Effector CD8-positive, alpha-beta T cell (primary cell): ENCODE results near the gene METAP1D.
"Not testable (repeated sequence)": the region's sequence is repeated elsewhere in the genome, so short reads cannot be mapped to it uniquely, and the experiment has no call there.

Experiments used
- DNase-seq: peaks from one replicate; lab custom pipeline; 2025; lab: John Stamatoyannopoulos, UW

METAP1D gene

GRCh38 chr2:172102391-172103359, 102.9 kb downstream of the METAP1D start, which contains the start of gene DLX2:
Gene DLX2 (minus strand): TSS chr2:172102900. CDS start chr2:172102538, 362 bp downstream.
- DNase-seq: peak; percentile 24

DNA sequence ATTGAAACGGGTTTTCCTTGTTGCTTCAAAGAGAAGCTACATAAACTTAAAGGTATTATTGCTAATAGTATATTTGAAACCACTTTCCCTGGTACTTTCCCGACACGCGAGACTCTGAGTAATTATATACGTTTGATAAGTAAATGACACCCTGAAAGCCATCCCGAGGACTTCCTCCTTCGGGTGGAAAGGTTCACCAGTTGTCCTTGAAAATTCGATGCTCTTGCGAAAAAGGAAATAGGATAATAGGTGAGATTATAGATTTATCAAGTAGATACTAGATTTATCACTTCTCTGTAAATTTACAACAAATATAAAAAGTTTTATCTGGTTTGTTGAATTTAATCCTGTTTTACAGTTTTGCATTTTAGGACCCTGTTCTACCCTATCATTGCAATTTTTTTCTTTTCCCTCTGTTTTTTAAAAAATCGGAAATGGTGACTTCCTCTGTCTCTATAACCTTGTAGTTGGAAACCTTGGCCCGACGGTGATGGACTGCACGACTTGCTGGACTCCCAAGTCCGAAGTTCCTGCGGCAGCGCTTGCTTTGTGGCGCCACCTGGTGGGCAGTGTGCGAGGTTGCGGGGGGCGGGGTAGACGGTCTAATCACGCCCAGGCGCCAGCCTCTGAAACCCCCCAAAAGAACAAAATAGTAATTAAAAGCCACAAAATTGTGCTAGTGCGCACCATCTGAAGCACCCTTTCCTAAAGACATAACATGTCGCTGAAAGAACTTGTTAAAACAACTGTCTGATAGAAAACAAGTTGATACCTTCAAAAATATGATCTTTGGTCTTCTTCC, 103.9 kb downstream of the METAP1D start:
- peak; percentile 59 for DNase-seq

DNA sequence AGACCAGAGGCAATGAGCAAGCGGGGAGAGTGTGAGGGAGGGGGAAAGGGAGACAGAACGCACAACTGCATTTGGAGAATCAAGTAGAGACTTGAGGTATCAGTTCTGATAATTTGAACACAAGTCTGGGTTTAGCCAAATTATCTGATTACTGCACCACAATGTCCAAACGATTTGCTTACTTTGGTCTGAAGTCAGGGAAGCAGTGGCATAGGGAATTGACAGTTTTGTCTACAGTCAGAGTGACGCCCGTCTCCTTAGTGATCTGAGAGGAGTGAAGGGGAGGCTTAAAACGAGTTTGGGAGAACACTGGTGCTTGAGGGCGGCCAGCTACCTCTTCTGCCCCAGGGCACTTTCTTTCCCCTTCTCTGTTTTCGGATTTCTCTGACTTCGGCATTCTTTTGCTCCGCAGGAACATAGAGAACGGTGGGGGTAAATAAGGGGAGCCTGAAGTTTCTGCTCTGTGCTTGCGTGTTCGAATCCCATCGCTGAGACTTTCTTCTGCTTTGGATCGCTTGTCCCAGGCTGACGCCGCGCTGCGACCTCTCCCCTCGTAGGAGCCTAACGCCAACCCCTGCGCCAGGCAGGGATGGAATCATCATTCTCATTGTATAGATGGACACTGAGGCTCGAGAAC, 105.8 kb downstream of the METAP1D start:
- DNase-seq: no peak

DNA sequence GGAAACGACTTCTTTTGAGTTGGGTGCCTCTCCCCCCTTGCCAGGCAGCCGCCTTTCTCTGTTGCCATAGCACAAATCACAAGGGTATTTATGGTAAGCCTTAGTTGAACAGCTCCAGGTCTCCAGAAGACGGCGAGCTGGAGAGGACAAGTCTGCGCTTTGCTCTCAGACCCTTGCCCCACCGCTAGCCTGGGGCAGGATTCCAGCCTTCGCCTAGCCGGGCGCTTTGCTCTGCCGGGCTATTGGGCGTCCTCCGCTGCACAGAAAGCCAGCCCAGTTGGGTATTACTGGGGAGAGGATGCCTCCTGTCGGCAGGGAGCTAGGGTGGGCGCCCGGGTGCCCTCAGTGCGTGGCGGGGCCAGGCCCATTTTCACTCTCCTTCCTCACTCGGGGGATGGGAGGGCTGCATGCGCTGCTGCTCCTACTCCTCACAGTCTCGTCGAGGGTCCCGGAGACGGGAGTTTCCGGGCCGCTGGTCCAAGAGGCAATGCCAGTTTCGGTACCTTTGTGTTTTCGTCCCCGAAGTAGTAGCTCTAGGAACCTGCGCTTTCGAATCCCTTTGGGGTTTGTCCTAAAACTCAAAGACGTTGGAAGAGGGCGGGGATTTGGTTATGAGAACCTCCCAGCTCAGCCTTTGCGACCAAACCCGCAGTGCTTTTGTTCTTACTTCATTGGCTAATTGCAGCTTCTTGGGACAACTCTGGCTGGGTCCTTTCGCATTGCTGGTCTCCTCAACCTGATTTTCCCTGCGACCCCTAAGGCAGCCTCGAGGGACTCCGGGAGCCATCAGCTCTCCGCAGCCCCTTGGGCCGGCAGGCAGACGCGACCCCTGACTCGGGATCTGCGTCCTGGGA, 106.6 kb downstream of the METAP1D start:
- DNase-seq: no peak

- DNase-seq: no peak
Observed at GRCh38 chr2:172107690-172108586, 108.2 kb downstream of the METAP1D start.

DNA sequence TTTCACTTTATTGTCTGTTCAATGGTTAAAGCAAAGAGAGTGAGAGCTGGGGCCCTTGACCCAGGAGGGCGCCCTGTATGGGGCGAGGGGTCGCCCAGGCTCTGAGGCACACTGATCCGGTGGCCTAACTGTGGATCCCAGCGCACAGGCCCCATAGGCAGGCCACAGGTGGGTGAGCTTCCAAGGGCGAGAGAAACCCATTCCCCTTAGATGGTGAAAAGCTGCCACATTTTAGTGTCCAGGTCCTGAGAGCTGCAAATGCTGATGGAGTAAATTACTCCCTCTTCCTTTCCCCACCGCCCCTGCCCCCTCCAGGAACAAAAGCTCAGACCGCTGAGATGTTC, 108.8 kb downstream of the METAP1D start:
- DNase-seq: no peak

DNA sequence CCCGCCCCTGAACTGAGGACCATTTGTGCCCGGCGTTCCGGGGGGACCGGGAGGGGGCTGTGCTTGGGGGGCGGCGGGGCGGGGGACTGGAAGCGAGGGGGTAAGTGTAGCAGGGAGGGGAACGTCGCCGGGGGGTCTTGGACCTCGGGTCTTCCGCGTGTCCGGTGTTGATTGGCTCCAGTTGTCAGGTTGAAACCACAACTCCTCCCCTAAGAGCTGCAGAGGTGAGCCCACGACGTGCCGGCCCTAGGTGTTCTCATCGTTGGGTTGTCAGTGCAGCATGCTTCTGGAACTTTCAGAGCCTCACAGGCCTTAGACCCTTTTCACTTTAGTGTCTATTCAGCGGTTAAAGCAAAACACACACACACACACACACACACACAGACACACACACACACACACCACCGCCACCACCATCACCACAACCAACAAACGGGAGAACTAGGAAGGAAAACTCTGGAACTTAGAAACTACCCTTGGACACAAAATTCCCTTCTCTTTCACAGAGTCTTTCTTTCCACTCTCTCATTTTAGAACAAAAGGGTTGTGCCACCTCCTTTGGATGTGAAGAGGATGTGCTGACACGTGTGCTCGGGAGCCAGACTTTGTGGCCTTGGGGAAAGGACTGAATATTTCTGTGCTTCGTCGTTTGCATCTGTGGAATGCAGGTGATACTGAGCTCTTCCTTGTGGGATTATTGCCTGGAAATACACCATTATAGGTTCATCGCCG, 109.7 kb downstream of the METAP1D start:
- DNase-seq: no peak

GRCh38 chr2:172109988-172110811, 110.4 kb downstream of the METAP1D start:
- DNase-seq: no peak

DNA sequence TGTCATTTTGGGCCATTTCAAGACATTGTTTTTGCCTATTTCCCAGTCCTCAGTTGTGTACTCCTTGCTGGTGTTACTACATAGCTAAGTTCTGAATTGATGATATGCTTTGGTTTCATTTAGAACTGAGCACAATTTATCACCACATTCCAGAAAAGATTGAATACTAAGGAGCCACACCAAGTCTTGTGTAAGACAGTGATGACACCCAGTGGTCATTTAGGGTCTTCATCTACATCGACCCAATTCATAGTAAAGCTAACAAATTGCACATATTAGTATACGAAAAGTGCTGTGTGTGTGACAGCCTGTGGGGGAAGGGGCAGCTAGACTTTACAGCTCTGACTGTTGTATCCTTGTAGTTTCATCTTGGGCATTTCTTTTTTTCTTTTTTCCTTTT, 113.9 kb downstream of the METAP1D start:
- DNase-seq: no peak

- not testable (repeated sequence) for DNase-seq
Observed at GRCh38 chr2:172114176-172114575, 114.4 kb downstream of the METAP1D start.

GRCh38 chr2:172114579-172114978, 114.8 kb downstream of the METAP1D start:
- no peak for DNase-seq

- DNase-seq: no peak
Observed at GRCh38 chr2:172116107-172116506, 116.4 kb downstream of the METAP1D start.

DNA sequence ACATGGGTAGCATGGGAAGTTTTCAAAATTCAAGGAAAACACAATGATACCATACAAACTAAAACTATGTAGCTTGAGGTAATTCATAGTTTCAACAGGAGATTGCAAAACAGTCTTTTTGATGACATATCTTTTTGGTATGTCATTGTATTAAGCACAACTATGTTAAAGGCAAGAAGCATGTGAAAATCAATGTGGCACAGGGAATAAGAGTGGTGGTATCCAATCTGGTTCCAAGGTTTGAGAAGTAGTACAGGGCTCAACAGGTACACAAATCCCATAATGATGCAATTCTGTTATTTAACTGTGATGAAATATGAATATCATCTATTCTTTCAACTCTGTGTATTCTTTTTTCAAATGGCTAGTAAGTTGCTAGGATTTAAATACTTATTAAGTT, 119.3 kb downstream of the METAP1D start:
- DNase-seq: no peak

DNA sequence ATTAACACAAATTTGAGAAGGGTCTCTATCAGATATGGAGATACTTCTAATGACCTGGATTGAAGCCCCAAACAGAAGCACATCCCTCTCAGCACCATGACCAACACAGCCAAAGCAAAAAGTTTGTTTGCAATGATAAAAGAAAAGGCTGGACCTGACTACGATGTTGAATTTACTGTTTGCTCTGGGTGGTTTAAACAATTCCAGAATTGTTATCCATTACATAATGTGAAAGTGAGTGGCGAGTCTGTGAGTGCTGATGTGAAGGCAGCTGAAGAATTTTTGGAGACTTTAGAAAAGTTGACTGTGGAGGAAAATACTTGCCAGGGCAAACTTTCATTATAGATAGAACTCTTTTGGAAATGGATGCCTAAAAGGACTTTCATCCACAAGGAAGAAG, 120.4 kb downstream of the METAP1D start:
- DNase-seq: no peak

DNA sequence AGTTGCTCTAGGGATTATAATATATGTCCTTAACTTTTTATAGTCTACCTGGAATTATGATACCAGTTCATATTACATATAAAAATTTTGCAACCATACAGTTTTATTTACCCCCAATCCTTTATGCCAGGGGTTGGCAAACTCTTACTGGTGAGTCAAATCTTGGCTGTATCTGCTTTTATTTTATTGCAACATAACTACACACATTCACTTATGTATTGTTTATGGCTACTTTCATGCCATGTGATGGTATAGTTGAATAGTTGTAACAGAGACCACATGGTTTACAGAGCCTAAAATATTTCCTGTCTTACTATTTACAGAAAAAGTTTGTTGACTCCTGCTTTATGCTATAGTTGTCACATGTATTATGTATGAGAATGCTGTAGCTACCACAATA, 128.7 kb downstream of the METAP1D start:
- no peak for DNase-seq

GRCh38 chr2:172129404-172129803, 129.7 kb downstream of the METAP1D start:
- no peak for DNase-seq
